ENCODE results near the gene MUTYH. TPM values are rescaled to one million over a fixed set of nuclear protein-coding genes. Genes with fewer than 3 reads are reported as not detected.
A peak's percentile ranks its signal among the peaks of the same experiment; 100 is the strongest.

Gene MUTYH
- total and polyA plus RNA-seq, 9 of the 15 experiments (the other 6 are each of a cell fraction or from before 2014, with no cell fraction given) = 3.4 to 53.5 (median 29.0) TPM

DNA sequence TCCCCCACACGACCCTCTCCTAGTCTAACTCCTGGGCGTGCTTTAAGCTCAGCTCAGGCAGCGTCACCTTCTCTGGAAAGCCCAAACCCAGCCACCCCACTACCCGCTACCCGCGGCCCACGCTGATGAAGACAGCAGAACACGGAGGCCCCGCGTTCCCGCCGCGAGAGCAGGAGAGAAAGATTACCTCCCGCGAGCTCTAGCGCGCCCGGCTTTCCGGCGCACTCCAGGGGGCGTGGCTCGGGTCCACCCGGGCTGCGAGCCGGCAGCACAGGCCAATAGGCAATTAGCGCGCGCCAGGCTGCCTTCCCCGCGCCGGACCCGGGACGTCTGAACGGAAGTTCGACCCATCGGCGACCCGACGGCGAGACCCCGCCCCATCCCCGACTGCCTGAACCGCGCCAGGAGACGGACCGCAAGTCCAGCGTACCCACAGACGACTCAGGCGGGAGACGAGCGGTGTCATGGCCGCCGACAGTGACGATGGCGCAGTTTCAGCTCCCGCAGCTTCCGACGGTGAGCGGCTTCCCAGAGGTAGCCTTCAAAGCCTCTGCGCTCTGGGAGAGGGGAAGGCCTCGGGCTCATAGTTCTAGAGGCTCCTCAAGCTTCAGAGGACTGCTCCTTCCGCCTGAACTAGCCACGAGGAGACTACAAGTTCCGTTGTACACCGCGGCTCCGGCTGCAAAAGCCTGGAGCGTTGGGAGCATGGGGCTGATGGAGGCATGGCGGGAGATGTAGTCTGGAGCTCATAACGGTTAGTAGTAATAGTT is at the start of gene MUTYH, which contains the start of gene TOE1 (continued):
- TF ChIP-seq GTF2E2 (tag; IDR thresholded peaks at IDR 0.05) (peak; percentile 87; the same call in 1 of the 2 replicates), PHF20 (IDR thresholded peaks at IDR 0.05; ENCODE audit: partially characterized antibody) (peak; percentile 77), ARNT (IDR thresholded peaks at IDR 0.05) (peak in 1 of 2 experiments; percentile 50; a peak in 1 of 4 replicates), ZNF347 (CRISPR knock-in tag; IDR thresholded peaks at IDR 0.05; ENCODE audit: low read depth) (no peak), NR2C2 (CRISPR knock-in tag; IDR thresholded peaks at IDR 0.05) (peak; percentile 74), NR2C2 (tag; IDR thresholded peaks at IDR 0.05) (peak; percentile 94), OTX1 (CRISPR knock-in tag; IDR thresholded peaks at IDR 0.05) (peak; percentile 83; the same call in 1 of the 2 replicates), YY1 (IDR thresholded peaks at IDR 0.05; ENCODE audit: borderline replicate concordance in 1 of 3, control insufficient read depth in 1 of 3, extremely low read depth in 1 of 3, insufficient read depth in 3 of 3, insufficient read length in 1 of 3, insufficient replicate concordance in 2 of 3, low read depth in 1 of 3, low read length in 2 of 3) (peak; percentile 90 to 96 (median 93)), DPF2 (IDR thresholded peaks at IDR 0.05) (peak; percentile 72; the same call in 1 of the 2 replicates), RBM25 (IDR thresholded peaks at IDR 0.05; ENCODE audit: low read depth, low read length, severe bottlenecking) (peak; percentile 38), CREBBP (IDR thresholded peaks at IDR 0.05; ENCODE audit: low read depth, low read length) (no peak), L3MBTL2 (IDR thresholded peaks at IDR 0.05) (peak; percentile 89), DDX20 (tag; IDR thresholded peaks at IDR 0.05; ENCODE audit: low read depth) (no peak), ZNF253 (CRISPR knock-in tag; conservative IDR thresholded peaks at IDR 0.05) (no peak), POLR3G (IDR thresholded peaks at IDR 0.05; ENCODE audit: extremely low read depth, insufficient read length, insufficient replicate concordance) (no peak), ILF3 (IDR thresholded peaks at IDR 0.05; ENCODE audit: borderline replicate concordance) (no peak), LCOR (CRISPR knock-in tag; IDR thresholded peaks at IDR 0.05) (peak; percentile 98), STAT5B (CRISPR knock-in tag; IDR thresholded peaks at IDR 0.05) (no peak), TAF7 (tag; IDR thresholded peaks at IDR 0.05) (peak; percentile 96)
- TF ChIP-seq, protein P1, sequence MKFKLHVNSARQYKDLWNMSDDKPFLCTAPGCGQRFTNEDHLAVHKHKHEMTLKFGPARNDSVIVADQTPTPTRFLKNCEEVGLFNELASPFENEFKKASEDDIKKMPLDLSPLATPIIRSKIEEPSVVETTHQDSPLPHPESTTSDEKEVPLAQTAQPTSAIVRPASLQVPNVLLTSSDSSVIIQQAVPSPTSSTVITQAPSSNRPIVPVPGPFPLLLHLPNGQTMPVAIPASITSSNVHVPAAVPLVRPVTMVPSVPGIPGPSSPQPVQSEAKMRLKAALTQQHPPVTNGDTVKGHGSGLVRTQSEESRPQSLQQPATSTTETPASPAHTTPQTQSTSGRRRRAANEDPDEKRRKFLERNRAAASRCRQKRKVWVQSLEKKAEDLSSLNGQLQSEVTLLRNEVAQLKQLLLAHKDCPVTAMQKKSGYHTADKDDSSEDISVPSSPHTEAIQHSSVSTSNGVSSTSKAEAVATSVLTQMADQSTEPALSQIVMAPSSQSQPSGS (CRISPR knock-in tag; IDR thresholded peaks at IDR 0.05) = no peak
- TF ChIP-seq, protein P2, sequence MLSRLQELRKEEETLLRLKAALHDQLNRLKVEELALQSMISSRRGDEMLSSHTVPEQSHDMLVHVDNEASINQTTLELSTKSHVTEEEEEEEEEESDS (CRISPR knock-in tag; IDR thresholded peaks at IDR 0.05) = no peak
- TF ChIP-seq, protein P3, sequence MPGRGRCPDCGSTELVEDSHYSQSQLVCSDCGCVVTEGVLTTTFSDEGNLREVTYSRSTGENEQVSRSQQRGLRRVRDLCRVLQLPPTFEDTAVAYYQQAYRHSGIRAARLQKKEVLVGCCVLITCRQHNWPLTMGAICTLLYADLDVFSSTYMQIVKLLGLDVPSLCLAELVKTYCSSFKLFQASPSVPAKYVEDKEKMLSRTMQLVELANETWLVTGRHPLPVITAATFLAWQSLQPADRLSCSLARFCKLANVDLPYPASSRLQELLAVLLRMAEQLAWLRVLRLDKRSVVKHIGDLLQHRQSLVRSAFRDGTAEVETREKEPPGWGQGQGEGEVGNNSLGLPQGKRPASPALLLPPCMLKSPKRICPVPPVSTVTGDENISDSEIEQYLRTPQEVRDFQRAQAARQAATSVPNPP (IDR thresholded peaks at IDR 0.05; ENCODE audit: borderline replicate concordance, insufficient read depth, insufficient read length) = no peak
- TF ChIP-seq, protein P4, sequence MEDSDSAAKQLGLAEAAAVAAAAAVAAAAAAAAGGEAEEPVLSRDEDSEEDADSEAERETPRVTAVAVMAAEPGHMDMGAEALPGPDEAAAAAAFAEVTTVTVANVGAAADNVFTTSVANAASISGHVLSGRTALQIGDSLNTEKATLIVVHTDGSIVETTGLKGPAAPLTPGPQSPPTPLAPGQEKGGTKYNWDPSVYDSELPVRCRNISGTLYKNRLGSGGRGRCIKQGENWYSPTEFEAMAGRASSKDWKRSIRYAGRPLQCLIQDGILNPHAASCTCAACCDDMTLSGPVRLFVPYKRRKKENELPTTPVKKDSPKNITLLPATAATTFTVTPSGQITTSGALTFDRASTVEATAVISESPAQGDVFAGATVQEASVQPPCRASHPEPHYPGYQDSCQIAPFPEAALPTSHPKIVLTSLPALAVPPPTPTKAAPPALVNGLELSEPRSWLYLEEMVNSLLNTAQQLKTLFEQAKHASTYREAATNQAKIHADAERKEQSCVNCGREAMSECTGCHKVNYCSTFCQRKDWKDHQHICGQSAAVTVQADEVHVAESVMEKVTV (CRISPR knock-in tag; IDR thresholded peaks at IDR 0.05) = no peak

All from K562 (cell line).